ENCODE measurements around the gene SLC17A8. TPM values are rescaled to one million over a fixed set of nuclear protein-coding genes. Genes with fewer than 3 reads are reported as not detected.
"Not testable (repeated sequence)": the region's sequence is repeated elsewhere in the genome, so short reads cannot be mapped to it uniquely, and the experiment has no call there.

The SLC17A8 gene
- polyA plus RNA-seq, 12 donors = 0.09 to 2.0 (median 0.30) TPM; not detected in 2

GRCh38 chr12:100426145-100426544 is 69.3 kb downstream of the SLC17A8 start:
- DNase-seq = no peak

GRCh38 chr12:100427078-100427477 is 70.2 kb downstream of the SLC17A8 start:
- DNase-seq = no peak

DNA sequence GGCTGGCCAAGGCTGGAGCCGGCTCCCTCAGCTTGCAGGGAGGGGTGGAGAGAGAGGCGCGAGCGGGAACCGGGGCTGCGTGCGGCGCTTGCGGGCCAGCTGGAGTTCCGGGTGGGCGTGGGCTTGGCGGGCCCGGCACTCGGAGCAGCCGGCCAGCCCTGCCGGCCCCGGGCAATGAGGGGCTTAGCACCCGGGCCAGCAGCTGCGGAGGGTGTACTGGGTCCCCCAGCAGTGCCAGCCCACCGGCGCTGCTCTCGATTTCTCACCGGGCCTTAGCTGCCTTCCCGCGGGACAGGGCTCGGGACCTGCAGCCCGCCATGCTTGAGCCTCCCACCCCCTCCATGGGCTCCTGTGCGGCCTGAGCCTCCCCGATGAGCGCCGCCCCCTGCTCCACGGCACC is 73.4 kb downstream of the SLC17A8 start:
- not testable (repeated sequence) for DNase-seq

GRCh38 chr12:100433701-100434100 is 76.8 kb downstream of the SLC17A8 start:
- no peak for DNase-seq

DNA sequence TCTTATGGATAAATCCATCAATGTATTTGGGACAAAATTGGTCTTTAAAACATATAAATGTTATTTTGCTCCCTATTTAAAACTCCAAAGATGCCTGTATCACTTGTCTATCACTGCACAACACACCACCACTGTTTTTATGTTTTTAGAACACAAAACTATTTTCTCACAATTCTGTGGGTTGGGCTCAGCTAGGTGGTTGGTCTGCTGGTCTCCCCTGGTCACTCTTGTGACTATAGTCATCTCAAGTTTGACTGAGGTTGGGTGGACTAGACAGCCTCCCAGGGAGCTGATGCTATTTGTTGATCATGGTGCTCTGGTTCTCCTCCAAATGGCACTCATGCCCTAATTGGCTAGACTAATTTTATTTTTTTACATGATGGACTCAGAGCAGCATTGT is 77.3 kb downstream of the SLC17A8 start:
- no peak for DNase-seq

GRCh38 chr12:100435957-100436356 is 79.1 kb downstream of the SLC17A8 start:
- DNase-seq = no peak

GRCh38 chr12:100437038-100437841 is 80.4 kb downstream of the SLC17A8 start:
- DNase-seq = no peak

- no peak for DNase-seq
These were observed 82.9 kb downstream of the SLC17A8 start for GRCh38 chr12:100439797-100440196.

DNA sequence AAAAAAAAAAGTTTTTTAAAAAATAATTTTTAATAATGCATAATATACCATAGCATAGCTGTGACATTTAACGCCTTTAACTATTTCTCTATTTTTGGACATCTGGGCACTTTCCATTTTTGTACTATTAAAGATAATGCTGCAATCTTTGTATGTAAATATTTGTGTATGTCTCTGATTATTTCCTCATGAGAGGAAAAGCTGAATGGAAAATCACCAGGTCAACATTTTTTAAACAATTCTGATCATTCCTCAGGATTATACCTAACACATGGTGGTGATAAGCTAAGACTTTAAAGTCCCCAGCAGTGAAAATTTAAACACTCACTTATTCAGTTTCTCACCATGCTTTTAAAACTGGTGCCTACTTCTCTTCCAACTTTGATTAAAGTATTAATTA is 85.5 kb downstream of the SLC17A8 start:
- DNase-seq = no peak

DNA sequence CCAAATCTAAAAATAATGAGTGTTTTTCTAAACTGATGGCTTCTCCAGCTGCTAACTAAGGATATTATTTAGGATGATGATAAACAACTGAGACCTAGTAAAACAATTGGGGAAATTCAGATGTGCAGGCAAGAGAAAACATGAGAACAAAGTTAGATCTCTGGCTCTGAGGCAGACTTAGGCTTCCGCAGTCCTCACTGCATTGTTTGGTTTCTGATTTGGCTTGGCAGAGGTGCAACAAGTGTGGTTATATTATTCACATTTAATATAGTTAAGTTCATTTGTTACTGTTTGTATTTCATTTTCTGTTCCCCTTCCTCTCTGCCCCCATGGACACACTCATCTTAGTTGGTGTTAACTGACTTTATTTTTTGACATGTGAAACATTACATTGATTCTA is 86.6 kb downstream of the SLC17A8 start:
- DNase-seq = no peak

DNA sequence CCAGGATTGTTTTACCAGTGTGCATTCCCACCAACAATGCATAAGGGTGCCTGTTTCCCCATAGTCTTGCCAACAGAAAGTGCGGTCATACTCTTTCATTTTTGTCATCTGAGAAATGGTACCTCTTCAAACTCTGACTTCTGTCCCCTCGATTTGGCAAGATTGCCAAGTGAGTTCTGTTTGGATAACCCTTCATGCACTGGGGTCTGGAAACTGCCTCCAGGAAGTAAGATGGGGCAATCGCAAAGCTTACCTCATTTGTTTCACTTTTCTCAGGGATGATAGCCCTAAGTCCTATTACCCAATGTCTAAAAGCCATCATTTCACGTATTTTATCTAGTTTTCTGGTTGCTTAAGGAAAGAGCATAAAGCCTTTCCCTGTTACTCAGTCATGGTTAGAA is 88.2 kb downstream of the SLC17A8 start:
- no peak for DNase-seq

- DNase-seq = no peak
These were observed 90.5 kb downstream of the SLC17A8 start for GRCh38 chr12:100447381-100447780.

DNA sequence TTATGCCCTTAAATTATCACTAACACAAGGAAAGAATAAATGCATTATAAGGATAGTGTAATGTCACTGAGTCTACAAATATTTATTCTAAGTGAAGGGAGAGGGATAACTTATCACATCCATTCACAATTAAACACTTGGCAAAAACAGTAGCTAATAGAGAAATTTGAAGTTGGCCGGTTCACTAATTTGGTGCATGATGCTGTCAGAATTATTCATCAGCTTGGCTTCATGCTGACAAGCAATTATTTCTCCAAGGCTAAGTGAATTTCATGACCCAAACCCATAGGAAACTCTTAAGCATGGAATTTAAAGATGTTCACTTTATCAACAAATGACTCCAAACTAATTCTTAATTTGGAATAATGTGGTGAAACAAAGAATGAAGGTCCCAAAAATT is 91.8 kb downstream of the SLC17A8 start:
- DNase-seq = no peak

DNA sequence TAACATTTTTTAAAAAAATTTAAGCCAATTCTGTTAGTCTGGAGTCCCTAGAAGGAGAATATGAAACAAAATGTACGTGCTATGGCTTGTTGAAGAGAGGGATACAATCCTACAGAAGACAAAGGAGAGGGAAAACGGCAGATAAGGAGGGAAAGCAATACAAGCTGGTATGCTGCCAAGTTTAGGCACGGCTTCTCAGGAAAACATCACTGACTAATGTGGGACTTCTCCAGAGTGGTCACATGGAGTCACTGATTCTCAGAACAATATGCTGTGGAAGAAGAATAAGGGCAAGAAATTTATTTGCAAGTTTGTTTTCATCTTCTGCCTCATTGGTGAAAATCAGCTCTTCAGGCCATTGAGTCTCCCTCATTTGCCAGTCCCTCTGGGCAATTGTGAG is 93.9 kb downstream of the SLC17A8 start:
- DNase-seq = no peak

- no peak for DNase-seq
These were observed 97.1 kb downstream of the SLC17A8 start for GRCh38 chr12:100453951-100454350.

- DNase-seq = no peak
These were observed 99.0 kb downstream of the SLC17A8 start for GRCh38 chr12:100455896-100456295.

- no peak for DNase-seq
These were observed 101.3 kb downstream of the SLC17A8 start for GRCh38 chr12:100458191-100458590.

- DNase-seq = no peak
These were observed 103.8 kb downstream of the SLC17A8 start for GRCh38 chr12:100460702-100461101.

DNA sequence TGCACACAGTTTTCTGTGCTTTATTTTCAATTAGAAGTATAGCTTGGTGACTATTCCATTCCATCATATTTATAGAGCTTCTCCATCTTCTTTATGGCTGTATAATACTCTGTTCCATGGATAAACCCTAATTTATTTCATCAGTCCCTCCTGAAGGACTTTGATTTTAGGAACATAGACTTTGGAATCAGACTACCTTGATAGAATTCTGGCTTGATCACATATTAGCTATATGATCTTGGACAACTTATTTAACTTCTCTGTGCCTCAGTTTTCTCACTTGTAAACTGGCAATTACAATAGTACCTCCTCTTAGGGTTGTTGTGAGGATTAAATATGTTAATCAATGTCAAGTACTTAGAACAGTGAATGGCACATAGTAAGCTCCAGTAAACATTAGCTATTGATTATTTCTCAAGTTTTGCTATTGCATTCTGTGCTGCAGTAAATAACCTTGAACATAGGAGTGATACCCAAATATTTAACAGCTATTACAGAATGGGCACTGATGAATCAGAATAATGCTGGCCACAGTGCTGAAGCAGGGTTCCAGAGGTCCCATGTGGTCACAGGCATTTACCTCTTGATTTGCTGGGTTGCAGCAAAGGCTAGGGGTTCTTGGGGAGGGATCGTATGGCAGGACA is 104.6 kb downstream of the SLC17A8 start:
- DNase-seq = no peak

- no peak for DNase-seq
These were observed 106.8 kb downstream of the SLC17A8 start for GRCh38 chr12:100463661-100464060.

GRCh38 chr12:100464529-100464928 is 107.7 kb downstream of the SLC17A8 start:
- no peak for DNase-seq

DNA sequence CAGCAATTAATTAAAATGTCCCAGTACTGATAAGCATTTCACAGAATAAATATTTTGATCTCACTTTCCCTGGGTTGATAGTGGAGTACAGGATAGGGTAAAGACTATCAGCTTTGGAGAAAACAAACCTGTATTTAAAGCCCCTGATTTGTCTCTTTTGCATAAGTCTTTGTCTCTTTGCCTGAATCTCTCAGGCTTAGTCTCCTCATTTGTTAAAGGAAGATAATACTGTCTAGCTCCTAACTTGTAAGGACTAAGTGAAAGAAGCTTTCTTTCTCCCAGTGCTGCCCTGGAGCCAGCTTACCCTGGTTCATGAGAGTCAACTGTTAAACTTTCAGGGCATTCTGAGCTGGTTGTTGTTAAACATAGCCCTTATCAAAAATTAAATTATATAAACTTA is 111.3 kb downstream of the SLC17A8 start:
- no peak for DNase-seq

Data from muscle of arm (tissue), 12 donors.